ENCODE data around the gene CIRBP. TPM values are rescaled to one million over a fixed set of nuclear protein-coding genes. Genes with fewer than 3 reads are reported as not detected.
A peak's percentile ranks its signal among the peaks of the same experiment; 100 is the strongest.

The CIRBP gene
- total RNA-seq, 4 donors from 2014 or later, result 496 to 546 (median 545) TPM

DNA sequence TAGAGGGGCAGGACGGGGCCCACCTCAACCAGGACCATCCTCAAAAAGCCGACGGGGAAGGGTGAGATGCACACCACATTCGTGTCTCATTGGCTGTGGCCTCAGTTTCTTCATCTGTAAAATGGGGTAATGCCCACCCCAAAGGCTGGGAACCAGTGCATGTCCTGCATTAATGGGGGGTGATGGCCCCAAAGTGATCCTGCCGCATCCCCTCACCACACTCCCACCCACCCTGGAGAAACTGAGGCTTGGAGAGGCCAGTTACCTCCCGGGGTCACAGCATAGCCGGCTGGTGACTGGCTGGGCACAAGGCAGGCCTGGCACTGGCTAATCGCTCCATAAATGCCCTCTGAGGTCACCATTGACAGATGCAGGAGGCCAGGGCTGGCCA lies 21.4 kb upstream of the CIRBP start:
- TF ChIP-seq, protein P1, sequence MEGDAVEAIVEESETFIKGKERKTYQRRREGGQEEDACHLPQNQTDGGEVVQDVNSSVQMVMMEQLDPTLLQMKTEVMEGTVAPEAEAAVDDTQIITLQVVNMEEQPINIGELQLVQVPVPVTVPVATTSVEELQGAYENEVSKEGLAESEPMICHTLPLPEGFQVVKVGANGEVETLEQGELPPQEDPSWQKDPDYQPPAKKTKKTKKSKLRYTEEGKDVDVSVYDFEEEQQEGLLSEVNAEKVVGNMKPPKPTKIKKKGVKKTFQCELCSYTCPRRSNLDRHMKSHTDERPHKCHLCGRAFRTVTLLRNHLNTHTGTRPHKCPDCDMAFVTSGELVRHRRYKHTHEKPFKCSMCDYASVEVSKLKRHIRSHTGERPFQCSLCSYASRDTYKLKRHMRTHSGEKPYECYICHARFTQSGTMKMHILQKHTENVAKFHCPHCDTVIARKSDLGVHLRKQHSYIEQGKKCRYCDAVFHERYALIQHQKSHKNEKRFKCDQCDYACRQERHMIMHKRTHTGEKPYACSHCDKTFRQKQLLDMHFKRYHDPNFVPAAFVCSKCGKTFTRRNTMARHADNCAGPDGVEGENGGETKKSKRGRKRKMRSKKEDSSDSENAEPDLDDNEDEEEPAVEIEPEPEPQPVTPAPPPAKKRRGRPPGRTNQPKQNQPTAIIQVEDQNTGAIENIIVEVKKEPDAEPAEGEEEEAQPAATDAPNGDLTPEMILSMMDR (IDR thresholded peaks at IDR 0.05), result no peak
- TF ChIP-seq POLR2A (IDR thresholded peaks at IDR 0.05), result no peak
- WGBS, 2 donors, result 76 to 88% methylated on average over 6 to 7 of the region's 8 CpGs
- no peak for DNase-seq (ENCODE audit: low spot score in 2 of 2)
- intact Hi-C loops (cut with DNase I; ENCODE audit: low total_unique reads), result no loop called here
- H3K4me3 ChIP-seq (ENCODE audit: low read depth, poor library complexity, severe bottlenecking), result no peak overlapping the region

DNA sequence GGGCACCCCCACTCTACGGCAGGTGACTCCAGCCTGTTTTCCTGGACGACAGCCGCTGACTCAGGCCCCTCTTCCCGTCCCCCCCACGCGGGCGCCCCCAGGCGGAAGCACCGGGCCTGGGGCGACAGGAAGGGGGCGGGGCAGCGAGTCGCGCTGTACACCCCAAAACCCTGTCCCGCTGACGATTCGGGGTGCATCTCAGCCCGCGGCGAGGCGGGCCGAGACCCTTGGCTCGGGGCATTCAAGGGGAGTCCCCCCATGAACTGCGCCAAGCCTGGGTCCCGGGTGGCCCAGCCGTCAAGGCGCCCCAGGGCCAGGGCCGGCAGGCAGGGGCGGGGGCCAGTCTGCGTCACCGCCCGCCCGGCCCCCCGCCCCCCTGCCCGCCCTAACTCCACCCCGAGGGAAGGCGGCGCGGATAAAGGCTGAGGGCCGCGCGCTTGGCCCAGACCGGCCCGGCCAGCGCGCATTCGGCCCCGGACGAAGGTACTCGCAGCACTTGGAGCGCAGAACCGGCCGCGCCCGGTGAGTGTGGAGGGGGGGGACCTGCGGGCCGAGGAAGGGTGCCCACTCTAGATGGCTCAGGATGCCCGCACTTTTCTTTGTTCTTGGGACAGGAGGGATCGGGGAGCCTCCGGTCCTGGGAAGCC lies 20.9 kb upstream of the CIRBP start, which contains the start of gene MIDN:
MIDN (plus strand) TSS at position 445 of the 647 bp plus-strand sequence. CDS start 1,714 bp downstream, outside the sequence.
- peak; percentile 67 to 94 for DNase-seq (ENCODE audit: low spot score in 2 of 2)
- 1 to 5% methylated on average over 18 to 23 of the region's 60 CpGs for WGBS, 2 donors
- intact Hi-C loops (cut with DNase I; ENCODE audit: low total_unique reads), result no loop called here
- peak within 1 kb of the TSS; percentile 39 for H3K4me3 ChIP-seq (ENCODE audit: low read depth, poor library complexity, severe bottlenecking)
- no peak for TF ChIP-seq POLR2A (IDR thresholded peaks at IDR 0.05)
- TF ChIP-seq, protein P1 (IDR thresholded peaks at IDR 0.05), result no peak

DNA sequence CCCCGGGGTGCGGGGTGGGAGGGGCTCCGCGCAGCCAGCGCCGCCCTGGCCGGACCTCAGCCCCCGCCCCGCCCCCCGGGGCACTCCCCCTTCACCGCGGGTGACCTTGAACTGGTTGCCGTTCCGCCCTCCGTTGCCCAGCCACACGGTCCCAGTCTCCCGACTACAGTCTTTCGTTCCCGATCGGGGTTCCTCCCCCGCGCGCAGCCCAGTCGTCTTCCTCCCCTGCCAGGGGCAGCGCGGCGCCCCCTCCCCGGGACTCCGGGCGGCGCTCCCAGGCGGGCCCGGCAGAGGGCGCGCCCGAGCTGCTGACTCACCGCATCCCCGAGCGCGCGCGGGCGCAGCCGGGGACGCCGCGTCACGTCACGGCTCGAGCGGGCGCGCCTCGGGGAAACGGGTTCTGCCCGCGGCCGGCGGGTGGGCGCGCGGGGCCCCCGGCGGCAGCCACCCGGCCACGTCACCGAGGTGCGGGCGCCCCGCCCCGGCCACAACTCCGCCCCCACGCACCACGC lies 20.3 kb upstream of the CIRBP start:
- peak in 1 of 2 donors; percentile 96 for DNase-seq (ENCODE audit: low spot score in 2 of 2)
- intact Hi-C loops (cut with DNase I; ENCODE audit: low total_unique reads), result no loop called here
- WGBS, 2 donors, result 1% methylated on average over 29 of the region's 74 CpGs; no CpG with 5 or more reads in 1 of the 2 donors
- TF ChIP-seq, protein P1 (IDR thresholded peaks at IDR 0.05), result no peak
- TF ChIP-seq POLR2A (IDR thresholded peaks at IDR 0.05), result no peak
- H3K4me3 ChIP-seq (ENCODE audit: low read depth, poor library complexity, severe bottlenecking), result peak overlapping the region; percentile 39

- intact Hi-C loops (cut with DNase I; ENCODE audit: low total_unique reads), result no loop called here
- peak overlapping the region; percentile 75 for H3K4me3 ChIP-seq (ENCODE audit: low read depth, poor library complexity, severe bottlenecking)
- peak; percentile 93 to 98 for DNase-seq (ENCODE audit: low spot score in 2 of 2)
- WGBS, 2 donors, result 0 to 1% methylated on average over 34 to 49 of the region's 102 CpGs
- TF ChIP-seq POLR2A (IDR thresholded peaks at IDR 0.05), result peak in 1 of 2 donors; percentile 89
- TF ChIP-seq, protein P1 (IDR thresholded peaks at IDR 0.05), result no peak
Observed at GRCh38 chr19:1249298-1249989, 19.7 kb upstream of the CIRBP start.

DNA sequence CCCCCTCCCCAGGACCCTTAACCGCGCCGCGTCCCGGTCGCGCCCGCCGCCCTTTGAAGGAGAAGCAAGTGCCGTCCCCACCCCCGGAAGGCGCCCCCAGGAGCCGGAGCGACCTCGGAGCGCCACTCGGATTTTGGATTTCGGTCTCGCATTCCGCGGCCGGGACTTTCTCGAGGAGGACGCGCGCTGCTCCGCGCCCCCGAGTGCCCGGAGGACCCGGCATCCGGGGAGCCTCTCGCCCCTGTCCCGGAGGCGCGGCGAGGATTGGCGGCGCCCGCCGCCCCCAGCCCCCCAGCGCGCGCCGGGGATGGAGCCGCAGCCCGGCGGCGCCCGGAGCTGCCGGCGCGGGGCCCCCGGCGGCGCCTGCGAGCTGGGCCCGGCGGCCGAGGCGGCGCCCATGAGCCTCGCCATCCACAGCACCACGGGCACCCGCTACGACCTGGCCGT lies 19.1 kb upstream of the CIRBP start:
- TF ChIP-seq POLR2A (IDR thresholded peaks at IDR 0.05), result no peak
- TF ChIP-seq, protein P1 (IDR thresholded peaks at IDR 0.05), result no peak
- peak overlapping the region; percentile 75 for H3K4me3 ChIP-seq (ENCODE audit: low read depth, poor library complexity, severe bottlenecking)
- 0 to 1% methylated on average over 5 to 46 of the region's 67 CpGs for WGBS, 2 donors
- no peak for DNase-seq (ENCODE audit: low spot score in 2 of 2)
- intact Hi-C loops (cut with DNase I; ENCODE audit: low total_unique reads), result no loop called here
